GM21390 (cell line): ENCODE results near the gene ICOS.
"Not testable (repeated sequence)": the region's sequence is repeated elsewhere in the genome, so short reads cannot be mapped to it uniquely, and the experiment has no call there.

Experiments used
- ATAC-seq: cut with Tn5 transposase; IDR thresholded peaks from one replicate; pipeline ENCODE4 v1.9.1; 2021; ENCODE audit not compliant: unreplicated experiment

ICOS gene

DNA sequence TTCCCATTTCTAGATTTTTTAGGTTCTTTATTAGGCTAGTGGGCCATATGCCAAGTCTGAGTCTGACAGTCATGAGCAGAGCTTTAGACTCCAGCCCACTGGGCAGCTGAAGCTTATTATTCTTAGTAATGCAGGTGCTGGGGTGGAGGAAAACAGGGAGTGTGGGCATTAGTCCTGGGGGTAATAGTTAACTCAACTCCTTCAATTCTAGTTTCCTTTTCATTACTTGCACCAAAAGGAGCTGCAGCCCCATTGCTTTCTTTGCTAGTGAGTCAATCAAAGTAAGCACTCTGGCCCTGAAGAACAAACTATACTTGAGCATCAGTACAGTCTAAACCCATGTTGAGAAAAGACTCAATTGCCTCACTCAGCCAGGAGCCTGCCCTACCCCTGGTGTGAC is 35.5 kb downstream of the ICOS start:
- ATAC-seq, result no peak

DNA sequence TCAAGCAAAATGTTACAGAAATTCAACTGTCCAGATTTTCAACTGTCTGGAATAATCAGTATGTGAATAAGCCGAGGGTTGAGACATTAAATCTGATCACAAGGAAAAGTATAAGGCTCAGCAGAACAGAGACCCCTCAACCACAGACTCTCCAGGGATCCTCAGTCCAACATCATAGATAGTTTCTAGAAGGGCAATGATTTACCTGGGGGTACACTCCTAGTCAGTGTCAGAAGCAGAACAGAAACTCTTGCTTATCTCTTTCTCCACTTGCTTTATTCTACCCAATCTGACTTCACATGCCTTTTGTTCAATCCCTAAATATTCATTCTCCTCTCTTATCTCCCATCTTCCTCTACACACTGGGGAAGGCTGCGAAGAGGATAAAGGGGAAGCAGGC is 36.4 kb downstream of the ICOS start:
- peak; percentile 50 for ATAC-seq

DNA sequence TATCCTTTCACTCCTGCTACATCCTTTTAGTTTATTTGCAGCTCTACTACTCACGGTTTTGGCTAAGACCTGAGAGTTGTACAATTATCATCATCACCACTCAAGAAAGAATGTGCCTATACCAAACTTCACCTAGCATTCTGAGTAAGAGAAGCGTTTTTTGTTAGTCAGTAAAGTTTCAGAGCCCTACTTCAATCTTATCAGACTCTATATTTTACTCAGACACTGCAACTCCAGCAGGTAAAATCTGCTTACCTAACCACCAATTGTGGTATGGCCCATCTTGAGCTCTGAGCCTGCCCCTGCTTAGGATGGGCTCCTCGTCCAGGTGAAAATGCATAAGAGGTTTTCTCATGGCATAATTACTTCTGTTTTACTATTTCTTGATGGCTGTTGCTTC is 37.1 kb downstream of the ICOS start:
- no peak for ATAC-seq

DNA sequence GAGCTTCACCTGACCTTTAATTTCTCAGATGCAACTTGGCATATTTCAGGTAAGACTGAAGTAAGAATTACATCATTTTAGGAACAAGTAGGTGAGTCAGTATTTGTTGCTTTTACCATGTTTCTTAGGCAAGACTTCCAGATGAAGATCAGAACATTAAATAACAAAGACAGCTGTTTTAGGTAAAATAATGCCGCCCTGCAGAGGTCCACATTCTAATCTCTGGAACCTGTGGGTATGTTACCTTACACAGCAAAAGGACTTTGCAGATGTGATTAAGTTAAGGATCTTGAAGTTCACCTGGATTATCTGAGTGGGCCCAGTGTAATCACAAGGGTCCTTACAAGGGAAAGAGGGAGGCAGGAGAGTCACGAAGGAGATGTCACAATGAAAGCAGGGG is 39.3 kb downstream of the ICOS start:
- ATAC-seq, result no peak

DNA sequence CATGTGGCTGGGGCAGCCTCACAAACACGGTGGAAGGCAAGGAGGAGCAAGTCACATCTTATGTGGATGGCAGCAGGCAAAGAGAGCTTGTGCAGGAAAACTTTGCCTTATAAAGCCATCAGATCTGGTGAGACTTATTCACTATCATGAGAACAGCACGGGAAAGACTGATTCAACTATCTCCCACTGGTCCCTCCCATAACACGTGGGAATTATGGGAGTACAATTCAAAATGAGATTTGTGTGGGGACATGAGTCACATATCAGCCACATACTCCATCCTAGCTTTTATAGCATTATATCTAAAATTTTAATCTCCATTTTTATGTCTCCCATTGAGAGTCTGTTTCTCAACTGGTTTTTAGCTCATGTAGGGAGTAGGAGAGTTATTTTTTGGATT is 45.7 kb downstream of the ICOS start:
- no peak for ATAC-seq

DNA sequence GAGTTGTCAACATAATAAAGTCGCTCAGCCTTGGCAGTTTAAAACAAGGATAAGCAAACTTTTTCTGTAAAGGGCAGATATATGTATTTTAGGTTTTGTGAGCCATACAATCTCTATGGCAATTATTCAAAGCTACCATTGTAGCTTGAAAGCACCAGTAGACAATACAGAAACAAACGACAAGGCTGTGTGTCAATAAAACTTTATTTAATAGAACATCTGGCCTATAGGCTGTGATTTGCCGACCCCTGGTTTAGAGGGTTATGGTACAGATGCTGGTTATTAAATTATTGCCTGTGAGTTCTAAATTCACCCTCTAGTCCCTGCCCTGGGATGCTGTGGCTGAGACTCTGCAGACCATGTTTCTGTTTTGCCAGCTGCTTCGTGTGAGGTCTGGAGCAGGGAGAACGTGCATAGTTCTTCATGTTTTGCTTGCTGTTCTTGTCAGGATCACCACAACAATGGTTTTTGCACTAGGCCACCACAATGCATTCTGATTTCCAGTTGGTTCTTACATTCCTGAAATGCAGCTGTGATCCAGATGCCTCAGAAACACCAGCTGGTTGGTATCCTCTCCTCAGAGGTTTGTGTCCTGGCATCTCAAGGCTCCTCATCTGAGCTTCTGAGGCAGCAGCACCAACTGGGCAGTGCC is 46.6 kb downstream of the ICOS start:
- ATAC-seq, result no peak

DNA sequence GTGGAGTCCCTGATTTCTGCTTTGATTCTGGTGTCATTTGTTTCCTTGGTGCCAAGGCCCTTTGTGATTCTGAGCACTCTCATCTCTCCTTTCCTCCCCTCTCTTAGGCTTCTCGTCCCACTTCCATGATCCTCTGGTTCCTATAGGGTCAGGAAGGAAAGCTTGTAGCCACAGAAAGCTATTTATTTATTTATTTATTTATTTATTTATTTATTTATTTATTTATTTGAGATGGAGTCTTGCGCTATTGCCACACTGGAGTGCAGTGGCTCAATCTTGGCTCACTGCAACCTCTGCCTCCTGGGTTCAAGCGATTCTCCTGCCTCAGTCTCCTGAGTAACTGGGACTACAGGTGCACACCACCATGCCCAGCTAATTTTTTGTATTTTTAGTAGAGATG is 49.4 kb downstream of the ICOS start:
- not testable (repeated sequence) for ATAC-seq

DNA sequence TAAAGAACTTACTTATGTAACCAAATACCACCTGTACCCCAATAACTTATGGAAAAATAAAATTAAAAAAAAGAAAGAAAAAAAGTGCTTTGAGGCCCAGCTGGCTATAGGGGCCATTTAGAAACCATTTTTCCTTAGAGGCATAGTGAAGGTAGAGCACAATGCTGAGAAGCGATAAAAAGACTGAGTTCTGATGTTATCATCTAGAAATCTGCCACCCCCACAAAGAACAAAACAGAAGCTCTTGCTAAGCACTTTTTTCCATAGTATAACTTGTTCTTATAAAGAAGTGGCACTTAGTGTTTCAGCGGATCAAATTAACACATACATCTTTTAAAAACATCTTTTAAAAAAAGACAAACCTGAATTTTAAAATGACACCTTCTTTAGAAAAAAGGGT is 51.4 kb downstream of the ICOS start:
- ATAC-seq, result no peak

DNA sequence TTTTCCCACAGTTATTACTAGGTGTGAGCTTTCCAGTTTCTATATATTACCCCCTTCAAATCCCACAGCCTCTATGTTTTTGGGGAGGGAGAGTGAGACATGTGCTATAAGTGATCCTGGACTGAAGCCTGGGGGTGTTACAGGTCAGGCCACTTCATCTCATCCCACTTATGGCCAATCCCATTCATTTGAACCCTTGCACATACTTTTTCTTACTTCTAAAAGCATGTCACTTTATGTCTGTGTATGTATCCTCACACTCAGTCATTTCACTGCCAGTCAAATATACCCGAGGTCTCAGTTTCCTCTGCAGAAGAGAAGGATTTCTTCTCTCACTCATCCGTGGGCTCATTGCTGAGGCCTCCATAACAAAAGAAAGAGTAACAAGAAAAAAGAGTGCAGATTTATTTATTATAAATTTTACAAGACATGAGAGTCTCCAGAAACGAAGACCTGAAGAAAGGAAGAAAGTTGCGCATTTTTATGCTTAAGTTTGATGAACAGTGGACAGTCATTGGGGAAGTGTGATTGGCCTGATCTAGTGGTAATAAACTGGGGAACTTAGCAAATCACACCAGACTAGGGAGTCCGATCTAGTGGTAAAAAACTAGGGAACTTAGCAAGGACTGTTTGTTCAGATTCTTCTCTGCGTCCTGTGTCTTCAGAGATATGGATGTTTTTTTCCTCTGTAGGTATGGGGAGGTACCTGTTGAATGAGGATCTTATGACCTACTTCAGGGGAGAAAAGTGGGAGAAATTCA is 52.1 kb downstream of the ICOS start:
- ATAC-seq, result no peak

DNA sequence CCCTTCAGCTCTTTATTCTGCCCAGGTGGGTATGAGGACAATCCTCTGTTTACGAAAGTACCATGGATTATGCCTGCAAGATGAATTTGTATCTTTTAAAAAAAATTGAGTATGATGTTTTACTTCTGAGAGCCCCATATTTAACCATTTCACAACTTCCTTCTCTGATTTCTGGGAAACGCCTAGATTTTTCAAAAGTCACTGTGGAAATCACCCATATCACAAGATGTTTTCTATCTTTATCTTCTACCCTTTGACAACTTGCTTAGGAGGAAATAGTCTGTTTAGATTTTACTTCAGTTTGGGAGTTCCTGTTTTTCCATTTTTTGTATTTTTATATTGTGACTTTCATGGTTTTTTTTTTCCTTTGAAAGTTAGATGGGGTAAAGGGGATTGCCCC is 53.0 kb downstream of the ICOS start:
- no peak for ATAC-seq

DNA sequence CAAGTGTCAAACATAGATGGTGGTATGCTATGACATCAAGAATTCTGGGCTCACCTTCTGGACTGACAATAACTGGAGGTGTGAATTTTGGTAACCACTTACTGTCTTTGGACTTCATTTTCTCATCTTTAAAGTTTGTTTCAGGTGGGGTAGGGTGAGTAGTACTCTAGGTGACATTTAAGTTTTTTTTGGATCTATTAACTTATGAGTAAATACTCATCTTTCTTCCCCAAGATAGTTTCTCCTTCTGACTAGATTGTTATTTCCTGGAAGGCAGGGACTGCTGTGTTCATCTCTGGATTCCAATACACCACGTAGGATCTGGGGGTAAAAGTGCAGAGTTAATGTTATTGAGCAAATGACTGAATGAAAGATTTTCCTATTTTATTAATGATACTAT is 55.9 kb downstream of the ICOS start:
- no peak for ATAC-seq

DNA sequence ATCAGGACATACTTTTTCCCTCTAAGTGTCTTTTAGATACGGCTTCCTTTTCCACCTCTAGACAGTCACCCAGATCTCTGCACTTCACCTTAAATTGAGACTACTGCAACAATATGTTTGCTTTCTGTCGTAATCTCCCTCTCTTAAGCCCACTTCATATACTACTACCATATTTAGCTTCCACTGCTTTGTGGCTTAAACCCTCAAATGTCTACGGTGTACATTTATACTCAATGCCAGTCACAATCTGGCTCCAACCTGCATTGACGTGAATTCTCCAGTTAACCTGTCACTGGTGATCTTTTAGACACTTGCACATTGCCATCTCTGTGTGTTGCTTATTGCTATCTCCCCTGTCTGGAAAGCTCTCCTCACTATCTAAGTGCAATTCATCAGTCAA is 56.4 kb downstream of the ICOS start:
- no peak for ATAC-seq

DNA sequence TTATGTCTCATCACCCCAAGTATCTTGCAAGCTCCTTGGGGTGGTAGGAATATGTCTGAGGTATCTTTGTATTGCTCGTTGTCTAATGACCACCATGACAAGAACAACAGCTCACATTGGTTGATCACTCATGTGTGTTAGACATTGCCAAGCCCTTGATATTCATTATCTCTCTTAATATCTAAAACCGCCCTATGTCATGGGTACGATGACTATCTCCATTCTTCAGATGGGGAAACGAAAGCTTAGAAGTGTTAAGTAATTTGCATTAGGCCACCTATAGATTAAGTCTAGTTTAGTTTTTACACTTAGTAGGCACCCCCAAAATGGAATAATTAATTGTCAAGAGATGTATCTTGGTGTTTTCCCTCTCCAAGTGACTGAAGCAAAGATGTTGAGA is 57.0 kb downstream of the ICOS start:
- no peak for ATAC-seq

DNA sequence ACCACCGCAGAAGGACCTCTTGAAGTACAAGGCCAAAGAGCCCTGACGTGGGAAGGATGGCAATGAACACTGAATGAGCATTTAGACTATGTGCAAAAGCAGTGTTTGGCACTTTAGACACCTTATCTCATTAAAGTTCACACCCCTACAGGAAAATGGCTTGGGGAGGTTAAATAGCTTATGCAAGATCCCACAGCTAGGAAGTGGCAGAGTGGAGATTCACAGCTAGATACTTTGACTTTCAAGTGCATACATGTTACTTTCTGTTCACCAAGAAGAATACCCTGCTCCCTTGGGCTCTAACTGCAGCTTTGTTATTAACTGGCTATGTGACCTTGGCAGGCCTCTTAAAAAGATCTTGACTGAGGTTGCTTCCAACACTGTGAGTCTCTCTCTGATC is 58.2 kb downstream of the ICOS start:
- ATAC-seq, result no peak

DNA sequence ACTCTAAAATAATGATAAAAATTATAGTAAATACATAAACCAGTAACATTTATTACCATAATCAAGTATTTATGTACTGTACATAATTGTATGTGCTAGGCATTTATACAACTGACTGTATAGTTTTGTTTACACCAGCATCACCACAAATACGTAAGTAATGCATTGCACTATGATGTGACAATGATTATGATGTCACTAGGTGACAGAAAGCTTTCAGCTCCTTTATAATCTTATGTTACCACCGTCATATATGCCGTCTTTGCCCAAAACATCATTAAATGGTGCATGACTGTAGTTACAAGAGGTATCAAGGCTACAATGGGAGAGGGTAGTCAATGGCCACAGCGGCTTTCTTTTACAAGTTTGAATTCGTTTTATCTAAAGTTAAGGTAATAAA is 60.1 kb downstream of the ICOS start:
- ATAC-seq, result no peak

DNA sequence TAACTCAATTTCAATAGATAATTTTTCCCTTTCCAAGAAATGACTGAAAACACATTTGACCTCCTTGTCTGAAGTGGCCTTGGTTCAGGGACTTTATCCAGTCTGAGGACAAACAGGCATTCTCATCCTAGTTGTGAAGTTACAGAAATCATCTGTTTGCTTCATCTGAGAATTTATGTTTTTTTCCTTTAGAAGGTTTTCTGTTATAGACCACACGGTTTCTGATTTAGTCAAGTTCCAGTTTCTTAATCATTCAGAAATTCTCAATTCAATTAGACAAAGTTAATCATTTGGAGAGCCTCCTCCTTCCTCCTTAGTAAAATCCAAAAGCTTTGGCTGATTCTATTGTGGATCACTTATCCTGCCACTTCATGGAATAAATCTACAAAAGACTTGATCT is 60.9 kb downstream of the ICOS start:
- peak; percentile 59 for ATAC-seq

DNA sequence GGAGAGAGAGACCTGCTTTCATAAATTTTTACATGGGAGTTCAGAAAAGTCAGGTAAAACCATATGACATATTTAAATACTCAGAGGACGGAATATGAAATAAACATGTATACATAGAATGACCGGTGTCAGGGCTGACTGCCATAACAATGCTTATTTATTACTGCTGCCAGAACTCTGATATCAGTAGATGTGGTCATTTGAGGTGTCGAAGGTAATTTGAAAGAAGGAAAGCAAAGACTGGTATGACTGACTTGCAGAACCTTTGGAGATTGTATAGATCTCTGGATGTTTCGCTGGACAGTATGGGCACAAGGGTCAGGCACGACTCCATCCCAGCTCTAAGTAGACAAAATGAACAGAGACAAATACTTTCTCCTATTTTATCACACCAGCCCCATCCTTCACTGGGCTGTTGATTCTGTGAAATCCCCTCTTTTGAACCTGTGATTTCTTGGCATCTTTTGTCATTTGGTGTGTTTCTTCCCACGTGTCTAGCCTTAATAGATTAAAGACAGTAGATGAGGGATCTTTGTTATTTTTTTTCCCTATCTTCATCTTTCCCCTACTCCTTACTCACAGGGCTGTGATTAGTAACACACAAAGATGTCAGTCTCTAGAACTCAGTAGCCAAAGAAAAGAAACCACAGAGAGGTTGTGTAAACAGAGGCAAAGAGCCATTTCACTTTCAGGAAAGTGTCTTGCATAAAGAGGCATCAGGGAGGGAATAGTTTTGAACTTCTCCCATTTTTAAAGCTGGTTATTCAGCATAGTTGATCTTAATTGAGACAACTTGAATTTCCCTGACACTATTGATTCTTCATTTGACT is 61.6 kb downstream of the ICOS start:
- ATAC-seq, result no peak

DNA sequence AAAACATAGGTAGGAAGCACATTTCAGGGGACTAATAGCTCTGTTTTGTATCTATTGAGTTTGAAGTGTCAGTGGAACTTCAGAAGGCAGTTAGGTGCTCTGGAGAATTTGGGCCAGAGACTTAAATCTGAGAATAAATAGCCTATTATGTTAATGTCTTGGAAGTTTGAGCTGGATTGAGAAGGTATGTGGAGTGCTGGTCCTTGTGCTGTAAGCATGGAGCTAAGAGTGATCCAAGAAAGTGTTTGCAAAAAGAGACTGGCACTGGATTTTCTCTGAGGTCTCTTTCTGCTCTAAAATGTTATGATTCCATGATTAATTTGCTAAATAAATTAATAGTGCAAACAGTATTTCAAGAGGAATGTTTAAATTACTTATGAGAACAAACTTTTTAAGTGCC is 63.3 kb downstream of the ICOS start:
- ATAC-seq, result no peak

DNA sequence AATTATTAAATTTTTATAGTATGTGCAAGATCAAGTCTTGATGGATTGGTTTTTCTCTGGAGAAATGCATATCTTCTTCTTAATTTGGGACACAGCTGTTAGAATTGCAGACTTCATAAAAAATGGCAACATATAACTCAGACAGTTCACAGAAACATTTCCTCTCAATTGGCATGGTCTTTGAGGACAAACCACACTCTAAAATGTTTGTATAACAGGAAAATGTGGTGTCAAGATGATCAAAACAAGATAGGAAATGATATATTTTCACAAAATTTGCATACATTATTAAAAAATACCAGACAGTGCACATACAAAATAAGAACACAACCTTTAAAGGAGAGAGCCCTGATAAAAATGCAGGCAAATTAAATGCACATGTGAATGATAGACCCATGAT is 63.9 kb downstream of the ICOS start:
- ATAC-seq, result no peak

DNA sequence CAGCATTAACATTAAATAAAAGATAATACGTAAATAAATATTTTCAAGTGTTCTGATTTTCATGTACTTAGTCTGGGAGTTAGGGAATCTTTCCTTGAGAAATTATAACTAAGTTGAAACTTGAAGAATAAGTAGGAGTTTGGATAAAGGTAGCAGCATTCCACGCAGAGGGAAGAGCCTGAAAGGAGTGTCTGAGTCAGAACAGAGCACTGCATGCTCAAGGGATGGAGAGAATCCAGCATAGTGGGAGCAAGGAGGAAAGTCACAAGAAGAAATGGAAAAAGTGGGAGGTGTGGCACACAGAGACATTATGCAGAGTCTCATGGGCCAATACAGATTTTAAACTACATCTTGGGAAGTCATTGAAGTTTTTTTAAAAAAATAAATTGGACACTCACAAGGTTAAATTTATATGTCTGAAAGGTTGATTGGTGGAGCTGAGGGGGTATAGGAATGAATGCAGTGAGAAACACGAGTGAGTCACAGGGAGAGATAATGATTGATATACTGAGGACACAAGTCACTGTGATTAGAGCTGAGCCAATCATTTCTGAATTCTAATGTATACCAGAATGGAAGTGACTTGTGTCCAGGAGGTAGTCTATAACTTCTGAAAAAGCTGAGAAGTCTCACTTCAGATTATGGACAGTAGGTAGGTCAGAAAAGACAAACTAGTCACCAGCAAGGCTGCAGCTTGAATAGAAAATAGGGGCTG is 66.9 kb downstream of the ICOS start:
- no peak for ATAC-seq

DNA sequence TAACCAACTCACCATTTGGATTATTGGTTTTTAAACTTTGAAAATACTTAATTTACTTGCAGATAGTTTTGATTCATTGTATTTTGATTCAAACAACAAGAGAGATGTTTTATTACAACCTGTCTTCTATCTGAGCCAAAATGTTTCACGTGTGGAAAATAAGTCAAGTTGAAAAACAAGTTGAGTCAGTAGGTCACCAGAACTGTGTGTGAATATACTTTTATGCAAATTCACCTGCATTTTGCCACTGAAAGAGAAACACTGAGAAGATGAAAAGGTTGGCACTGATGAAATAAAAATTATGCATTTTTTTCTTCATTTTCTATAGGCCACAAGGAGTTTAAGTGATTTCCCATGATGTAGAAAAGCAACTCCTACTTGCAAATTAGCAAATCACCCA is 68.3 kb downstream of the ICOS start:
- no peak for ATAC-seq
